22Rv1 (cell line): ENCODE results near the gene RB1.

Source experiments
- ZFX ChIP-seq: fragments of 450-650 bp; IDR thresholded peaks from 2 replicates; pipeline ENCODE4 v1.6.1; 2017; ENCODE audit warnings: antibody characterized with exemption, borderline replicate concordance
- TF ChIP-seq, protein P1 (sequence below): fragments of 450-650 bp; IDR thresholded peaks from 2 replicates; pipeline ENCODE4 v1.5.1; 2017; ENCODE audit warnings: mild to moderate bottlenecking

DNA sequence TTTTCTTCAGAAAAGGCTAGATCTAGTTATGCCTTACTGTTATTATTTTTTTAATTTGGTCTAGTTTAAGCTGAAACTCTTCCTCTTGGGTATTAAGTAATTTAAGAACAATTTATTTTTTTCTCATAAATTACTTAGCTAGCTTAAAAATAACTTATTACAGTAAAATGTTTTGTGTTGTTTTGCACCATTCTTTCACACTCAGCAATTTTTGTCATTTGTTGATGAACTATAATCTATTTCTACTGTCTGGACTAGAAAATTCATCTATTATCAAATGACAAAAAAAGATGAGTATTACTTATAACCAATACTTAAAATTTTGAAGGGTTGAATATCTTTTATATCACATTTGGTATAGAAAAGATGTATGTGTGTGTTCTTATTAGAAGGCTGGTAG, 111.0 kb downstream of the RB1 start:
- TF ChIP-seq, protein P1, sequence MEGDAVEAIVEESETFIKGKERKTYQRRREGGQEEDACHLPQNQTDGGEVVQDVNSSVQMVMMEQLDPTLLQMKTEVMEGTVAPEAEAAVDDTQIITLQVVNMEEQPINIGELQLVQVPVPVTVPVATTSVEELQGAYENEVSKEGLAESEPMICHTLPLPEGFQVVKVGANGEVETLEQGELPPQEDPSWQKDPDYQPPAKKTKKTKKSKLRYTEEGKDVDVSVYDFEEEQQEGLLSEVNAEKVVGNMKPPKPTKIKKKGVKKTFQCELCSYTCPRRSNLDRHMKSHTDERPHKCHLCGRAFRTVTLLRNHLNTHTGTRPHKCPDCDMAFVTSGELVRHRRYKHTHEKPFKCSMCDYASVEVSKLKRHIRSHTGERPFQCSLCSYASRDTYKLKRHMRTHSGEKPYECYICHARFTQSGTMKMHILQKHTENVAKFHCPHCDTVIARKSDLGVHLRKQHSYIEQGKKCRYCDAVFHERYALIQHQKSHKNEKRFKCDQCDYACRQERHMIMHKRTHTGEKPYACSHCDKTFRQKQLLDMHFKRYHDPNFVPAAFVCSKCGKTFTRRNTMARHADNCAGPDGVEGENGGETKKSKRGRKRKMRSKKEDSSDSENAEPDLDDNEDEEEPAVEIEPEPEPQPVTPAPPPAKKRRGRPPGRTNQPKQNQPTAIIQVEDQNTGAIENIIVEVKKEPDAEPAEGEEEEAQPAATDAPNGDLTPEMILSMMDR, result no peak
- no peak for TF ChIP-seq ZFX
